HG03575 (cell line): Measurements from ENCODE around the gene CFL1.

ENCODE experiments used
- ATAC-seq: cut with Tn5 transposase; IDR thresholded peaks from one replicate; pipeline ENCODE4 v1.9.1; 2021; ENCODE audit not compliant: unreplicated experiment, insufficient number of reproducible peaks, low FRiP score; ENCODE audit errors: extremely low read depth

Gene CFL1

GRCh38 chr11:65890324-65891218 is 32.6 kb upstream of the CFL1 start, which contains the start of gene CCDC85B:
CCDC85B (plus strand) TSS chr11:65890673; CDS start chr11:65890784, 111 bp downstream.
- no peak for ATAC-seq

GRCh38 chr11:65888163-65888814 is 30.3 kb upstream of the CFL1 start, which contains the start of gene FIBP:
FIBP (minus strand) TSS chr11:65888471; CDS start chr11:65888418, 53 bp downstream.
- ATAC-seq: no peak

GRCh38 chr11:65887723-65888162 is 29.8 kb upstream of the CFL1 start:
- ATAC-seq: no peak

- no peak for ATAC-seq
Observed at GRCh38 chr11:65886826-65887722, 29.1 kb upstream of the CFL1 start.

- no peak for ATAC-seq
Observed at GRCh38 chr11:65885808-65886536, 28.0 kb upstream of the CFL1 start.

- no peak for ATAC-seq
Observed at GRCh38 chr11:65885231-65885630, 27.3 kb upstream of the CFL1 start.

GRCh38 chr11:65884716-65885092 is 26.7 kb upstream of the CFL1 start:
- no peak for ATAC-seq

GRCh38 chr11:65883786-65884715 is 26.1 kb upstream of the CFL1 start:
- ATAC-seq: no peak

GRCh38 chr11:65883058-65883761 is 25.2 kb upstream of the CFL1 start:
- ATAC-seq: no peak

- ATAC-seq: no peak
Observed at GRCh38 chr11:65882120-65883057, 24.4 kb upstream of the CFL1 start.

- ATAC-seq: no peak
Observed at GRCh38 chr11:65880844-65881421, 23.0 kb upstream of the CFL1 start.

GRCh38 chr11:65880027-65880426 is 22.0 kb upstream of the CFL1 start:
- ATAC-seq: no peak

GRCh38 chr11:65879617-65880016 is 21.6 kb upstream of the CFL1 start, which contains the start of gene CTSW:
CTSW (plus strand) TSS chr11:65879837; CDS start chr11:65879855, 18 bp downstream.
- ATAC-seq: no peak

GRCh38 chr11:65873318-65874156 is 15.6 kb upstream of the CFL1 start:
- no peak for ATAC-seq
